NB4 (cell line): ENCODE data around the gene NCOA1.
A peak's percentile ranks its signal among the peaks of the same experiment; 100 is the strongest.
"Not testable (repeated sequence)": the region's sequence is repeated elsewhere in the genome, so short reads cannot be mapped to it uniquely, and the experiment has no call there.

ENCODE experiments used
- DNase-seq: peaks from one replicate; pipeline ENCODE4 v3.0.0; 2010; ENCODE audit warnings: low read depth
- H3K4me3 ChIP-seq: one replicate; pipeline ENCODE4 v1.5.1; 2011; ENCODE audit warnings: mild to moderate bottlenecking, low read depth, low read length, moderate library complexity
- MYC ChIP-seq: IDR thresholded peaks from 2 replicates; pipeline ENCODE4 v1.6.1; 2011; ENCODE audit warnings: low read depth, low read length
- POLR2A ChIP-seq: IDR thresholded peaks from 2 replicates; pipeline ENCODE4 v1.6.1; 2011; ENCODE audit warnings: mild to moderate bottlenecking; ENCODE audit not compliant: insufficient read length; ENCODE audit errors: extremely low read depth
- TF ChIP-seq, protein P1 (sequence below): IDR thresholded peaks from 2 replicates; pipeline ENCODE4 v1.6.1; 2011; ENCODE audit warnings: low read depth, low read length
- TF ChIP-seq, protein P2 (sequence below): IDR thresholded peaks from one replicate; pipeline ENCODE4 v1.5.1; 2012; ENCODE audit warnings: low read depth, low read length

NCOA1 gene

DNA sequence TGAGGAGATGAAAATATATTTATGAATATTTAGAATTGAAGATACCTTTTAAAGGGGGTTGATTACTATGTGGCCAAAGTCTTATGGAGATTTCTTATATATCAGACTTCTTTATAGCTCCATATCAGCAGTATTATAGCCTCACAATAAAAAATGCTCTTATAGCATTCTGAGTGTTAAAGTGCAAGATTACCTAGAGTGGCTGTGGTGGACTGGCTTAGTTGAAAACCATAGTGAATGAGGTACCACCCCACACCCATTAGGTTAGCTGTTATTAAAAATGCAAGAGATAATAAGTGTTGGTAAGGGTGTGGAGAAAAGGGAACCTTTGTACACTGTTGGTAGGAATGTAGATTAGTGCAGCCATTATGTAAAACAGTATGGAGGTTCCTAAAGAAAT lies 39.7 kb downstream of the NCOA1 start:
- TF ChIP-seq, protein P1, sequence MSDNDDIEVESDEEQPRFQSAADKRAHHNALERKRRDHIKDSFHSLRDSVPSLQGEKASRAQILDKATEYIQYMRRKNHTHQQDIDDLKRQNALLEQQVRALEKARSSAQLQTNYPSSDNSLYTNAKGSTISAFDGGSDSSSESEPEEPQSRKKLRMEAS, result no peak
- no peak for TF ChIP-seq POLR2A
- TF ChIP-seq, protein P2, sequence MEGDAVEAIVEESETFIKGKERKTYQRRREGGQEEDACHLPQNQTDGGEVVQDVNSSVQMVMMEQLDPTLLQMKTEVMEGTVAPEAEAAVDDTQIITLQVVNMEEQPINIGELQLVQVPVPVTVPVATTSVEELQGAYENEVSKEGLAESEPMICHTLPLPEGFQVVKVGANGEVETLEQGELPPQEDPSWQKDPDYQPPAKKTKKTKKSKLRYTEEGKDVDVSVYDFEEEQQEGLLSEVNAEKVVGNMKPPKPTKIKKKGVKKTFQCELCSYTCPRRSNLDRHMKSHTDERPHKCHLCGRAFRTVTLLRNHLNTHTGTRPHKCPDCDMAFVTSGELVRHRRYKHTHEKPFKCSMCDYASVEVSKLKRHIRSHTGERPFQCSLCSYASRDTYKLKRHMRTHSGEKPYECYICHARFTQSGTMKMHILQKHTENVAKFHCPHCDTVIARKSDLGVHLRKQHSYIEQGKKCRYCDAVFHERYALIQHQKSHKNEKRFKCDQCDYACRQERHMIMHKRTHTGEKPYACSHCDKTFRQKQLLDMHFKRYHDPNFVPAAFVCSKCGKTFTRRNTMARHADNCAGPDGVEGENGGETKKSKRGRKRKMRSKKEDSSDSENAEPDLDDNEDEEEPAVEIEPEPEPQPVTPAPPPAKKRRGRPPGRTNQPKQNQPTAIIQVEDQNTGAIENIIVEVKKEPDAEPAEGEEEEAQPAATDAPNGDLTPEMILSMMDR, result no peak
- TF ChIP-seq MYC, result no peak
- DNase-seq, result no peak

DNA sequence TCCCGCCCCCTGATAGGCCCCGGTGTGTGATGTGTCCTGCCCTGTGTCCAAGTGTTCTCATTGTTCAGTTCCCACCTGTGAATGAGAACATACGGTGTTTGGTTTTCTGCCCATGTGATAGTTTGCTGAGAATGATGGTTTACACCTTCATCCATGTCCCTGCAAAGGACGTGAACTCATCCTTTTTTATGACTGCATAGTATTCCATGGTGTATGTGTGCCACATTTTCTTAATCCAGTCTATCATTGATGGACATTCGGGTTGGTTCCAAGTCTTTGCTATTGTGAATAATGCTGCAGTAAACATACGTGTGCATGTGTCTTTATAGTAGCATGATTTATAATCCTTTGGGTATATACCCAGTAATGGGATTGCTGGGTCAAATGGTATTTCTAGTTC lies 40.6 kb downstream of the NCOA1 start:
- not testable (repeated sequence) for H3K4me3 ChIP-seq, DNase-seq

More for the DNA sequence above, 39.7 kb downstream of the NCOA1 start:
- H3K4me3 ChIP-seq, result no peak overlapping the region

DNA sequence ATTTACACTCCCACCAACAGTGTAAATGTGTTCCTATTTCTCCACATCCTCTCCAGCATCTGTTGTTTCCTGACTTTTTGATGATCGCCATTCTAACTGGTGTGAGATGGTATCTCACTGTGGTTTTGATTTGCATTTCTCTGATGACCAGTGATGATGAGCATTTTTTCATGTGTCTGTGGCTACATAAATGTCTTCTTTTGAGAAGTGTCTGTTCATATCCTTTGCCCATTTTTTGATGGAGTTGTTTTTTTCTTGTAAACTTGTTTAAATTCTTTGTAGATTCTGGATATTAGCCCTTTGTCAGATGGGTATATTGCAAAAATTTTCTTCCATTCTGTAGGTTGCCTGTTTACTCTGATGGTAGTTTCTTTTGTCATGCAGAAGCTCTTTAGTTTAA lies 41.0 kb downstream of the NCOA1 start:
- H3K4me3 ChIP-seq, DNase-seq: not testable (repeated sequence)

DNA sequence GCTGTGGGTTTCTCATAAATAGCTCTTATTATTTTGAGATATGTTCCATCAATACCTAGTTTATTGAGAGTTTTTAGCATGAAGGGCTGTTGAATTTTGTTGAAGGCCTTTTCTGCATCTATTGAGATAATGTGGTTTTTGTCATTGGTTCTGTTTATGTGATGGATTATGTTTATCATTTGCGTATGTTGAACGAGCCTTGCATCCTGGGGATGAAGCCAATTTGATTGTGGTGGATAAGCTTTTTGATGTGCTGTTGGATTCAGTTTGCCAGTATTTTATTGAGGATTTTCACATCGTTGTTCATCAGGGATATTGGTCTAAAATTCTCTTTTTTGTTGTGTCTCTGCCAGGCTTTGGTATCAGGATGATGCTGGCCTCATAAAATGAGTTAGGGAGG lies 42.5 kb downstream of the NCOA1 start:
- H3K4me3 ChIP-seq, result not testable (repeated sequence)

DNA sequence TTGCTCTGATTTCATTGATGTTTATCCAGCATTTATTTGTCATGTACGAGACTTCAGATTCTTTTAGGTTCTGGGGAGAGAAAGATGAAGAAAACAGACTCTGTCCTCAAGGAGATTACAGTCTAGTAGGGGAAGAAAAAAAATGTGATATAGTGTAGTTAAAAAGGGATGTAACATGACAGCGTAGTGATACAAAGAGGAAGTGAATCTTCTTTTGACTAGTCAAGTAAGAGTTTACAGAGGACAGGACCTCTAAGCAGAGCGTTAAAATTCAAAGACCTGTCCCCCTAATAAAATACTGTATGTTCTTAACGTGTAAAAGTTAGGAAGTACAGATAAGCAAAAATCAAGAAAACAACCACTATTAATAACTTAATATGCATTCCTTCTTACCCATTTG lies 47.7 kb downstream of the NCOA1 start:
- peak; percentile 38 for DNase-seq
- no peak overlapping the region for H3K4me3 ChIP-seq
- TF ChIP-seq MYC (no peak), POLR2A (no peak)
- TF ChIP-seq, protein P1, result no peak
- TF ChIP-seq, protein P2, result no peak

More for the DNA sequence above, 42.5 kb downstream of the NCOA1 start:
- not testable (repeated sequence) for DNase-seq

DNA sequence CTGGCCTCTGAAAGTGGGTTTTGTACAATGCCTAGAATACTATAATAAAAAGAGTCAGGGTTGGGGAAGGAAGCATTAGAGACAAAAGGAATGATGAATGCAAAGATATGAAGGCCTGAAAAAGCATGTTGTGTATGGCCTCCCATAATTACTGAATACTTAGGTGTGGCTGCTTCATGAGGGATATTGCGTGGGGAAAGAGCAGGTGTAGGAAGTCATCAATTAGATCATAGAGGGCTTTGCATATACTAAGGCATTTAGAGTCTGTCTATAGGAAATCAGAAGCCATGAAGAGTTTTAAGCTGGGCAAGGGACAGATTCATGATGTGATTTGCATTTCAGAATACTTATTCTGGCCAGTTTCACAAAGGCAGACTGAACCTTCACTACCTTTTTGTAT lies 48.2 kb downstream of the NCOA1 start:
- no peak for DNase-seq
- TF ChIP-seq, protein P1, result no peak
- TF ChIP-seq MYC (no peak), POLR2A (no peak)
- H3K4me3 ChIP-seq, result no peak overlapping the region

DNA sequence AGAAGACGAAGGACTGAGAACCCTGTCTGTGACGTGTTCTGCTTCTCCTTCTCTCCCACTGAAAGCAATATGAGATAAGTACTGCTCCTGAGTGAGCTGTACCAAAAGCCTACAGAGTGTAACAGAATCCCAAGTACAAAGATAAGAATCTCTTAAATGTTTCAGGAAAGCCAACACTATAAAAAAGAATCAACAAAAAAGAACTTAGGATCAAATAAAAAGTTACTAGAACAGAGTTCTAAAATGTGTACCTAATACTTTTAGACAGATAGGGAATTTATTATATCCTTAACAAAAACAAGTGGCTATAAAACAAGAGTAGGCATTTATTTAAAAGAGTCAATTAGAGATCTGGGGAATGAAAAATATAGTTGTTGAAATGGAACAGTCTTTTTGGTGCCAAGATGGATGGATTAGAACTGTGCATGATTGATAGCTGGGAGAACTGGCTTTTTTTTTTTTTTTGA lies 49.0 kb downstream of the NCOA1 start:
- no peak overlapping the region for H3K4me3 ChIP-seq
- TF ChIP-seq, protein P2, result no peak
- TF ChIP-seq POLR2A (no peak), MYC (no peak)
- TF ChIP-seq, protein P1, result no peak

DNA sequence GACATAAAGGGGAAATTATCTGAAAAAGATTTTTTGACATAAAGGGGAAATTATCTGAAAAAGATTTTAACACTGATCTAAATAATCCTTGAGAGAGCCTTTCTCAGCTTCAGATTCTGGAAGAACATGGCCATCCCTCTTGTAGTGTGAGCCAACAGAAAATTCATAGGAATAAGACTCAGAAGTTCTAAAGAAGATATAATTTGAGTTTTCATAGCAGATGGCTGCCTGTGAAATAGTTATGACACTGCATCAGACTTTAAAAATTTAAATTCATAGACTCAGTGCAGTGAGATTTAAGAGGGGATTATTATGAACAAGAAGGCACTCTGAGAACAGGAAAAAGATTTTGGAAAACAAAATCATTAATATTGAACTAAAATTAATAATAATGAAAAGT lies 50.6 kb downstream of the NCOA1 start:
- no peak for DNase-seq
- no peak overlapping the region for H3K4me3 ChIP-seq
- TF ChIP-seq, protein P1, result no peak
- TF ChIP-seq, protein P2, result no peak
- TF ChIP-seq POLR2A (no peak), MYC (no peak)

More for the DNA sequence above, 49.0 kb downstream of the NCOA1 start:
- DNase-seq, result no peak
